Choroid plexus epithelial cell (primary cell): Measurements from ENCODE around the gene FSTL1.

Source experiments
- DNase-seq: peaks from one replicate; pipeline ENCODE4 v3.0.0-alpha.2; 2010; ENCODE audit warnings: low read depth
- H3K4me3 ChIP-seq: 2 replicates; pipeline ENCODE4 v1.5.1; 2011; ENCODE audit warnings: low read depth, mild to moderate bottlenecking, control low read depth, low read length, moderate library complexity
- CTCF ChIP-seq: conservative IDR thresholded peaks from 2 replicates; pipeline ENCODE4 v1.5.1; 2011; ENCODE audit warnings: low read depth, mild to moderate bottlenecking, control low read depth, inconsistent platforms, low read length, moderate library complexity

FSTL1 gene

GRCh38 chr3:120449701-120450599, 842 bp downstream of the FSTL1 start:
- peak overlapping the region; percentile 81 for H3K4me3 ChIP-seq
- TF ChIP-seq CTCF, result no peak
- peak; percentile 72 for DNase-seq

GRCh38 chr3:120449251-120449650, 1.5 kb downstream of the FSTL1 start:
- no peak for TF ChIP-seq CTCF
- H3K4me3 ChIP-seq, result peak overlapping the region; percentile 81
- peak; percentile 45 for DNase-seq

GRCh38 chr3:120448756-120449155, 2.0 kb downstream of the FSTL1 start:
- TF ChIP-seq CTCF, result no peak
- DNase-seq, result peak; percentile 73
- H3K4me3 ChIP-seq, result peak overlapping the region; percentile 81

- no peak for DNase-seq
- H3K4me3 ChIP-seq, result no peak overlapping the region
- no peak for TF ChIP-seq CTCF
Observed at GRCh38 chr3:120446891-120447668, 3.7 kb downstream of the FSTL1 start.

- DNase-seq, result no peak
- TF ChIP-seq CTCF, result no peak
- no peak overlapping the region for H3K4me3 ChIP-seq
Observed at GRCh38 chr3:120445654-120446053, 5.1 kb downstream of the FSTL1 start.

- H3K4me3 ChIP-seq, result no peak overlapping the region
- no peak for TF ChIP-seq CTCF
- no peak for DNase-seq
Observed at GRCh38 chr3:120443626-120444123, 7.1 kb downstream of the FSTL1 start.
